SIG-M5 treated with dmso at 0.1 percent for 504 hours (cell line): ENCODE data around the gene ADGRE3.
"Not testable (repeated sequence)": the region's sequence is repeated elsewhere in the genome, so short reads cannot be mapped to it uniquely, and the experiment has no call there.

Experiments used
- DNase-seq: peaks from one replicate; lab custom pipeline; 2025; ENCODE audit not compliant: unreplicated experiment; lab: John Stamatoyannopoulos, UW

Gene ADGRE3

GRCh38 chr19:14611051-14611450 is 63.6 kb downstream of the ADGRE3 start:
- DNase-seq, result peak; percentile 72

GRCh38 chr19:14606627-14607026 is 68.0 kb downstream of the ADGRE3 start:
- DNase-seq, result no peak

DNA sequence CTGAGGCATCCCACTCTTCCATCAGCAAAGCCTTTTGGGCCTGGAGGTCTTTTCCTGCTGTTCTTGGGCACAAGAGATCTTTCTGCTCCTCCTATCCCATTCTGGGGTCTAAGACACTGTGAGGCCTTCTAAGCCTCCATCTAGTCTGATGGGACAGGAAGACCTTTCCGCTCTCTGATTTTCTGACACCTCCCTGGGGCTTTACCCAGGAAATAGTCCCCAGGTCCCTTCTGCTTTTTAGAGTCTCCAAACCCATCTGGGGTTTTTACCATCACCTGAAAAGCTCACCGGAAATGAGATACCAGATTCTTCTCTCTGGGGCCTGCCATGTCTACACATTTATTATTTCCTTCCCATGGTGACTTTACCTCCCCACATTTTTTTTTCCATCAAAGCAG is 70.7 kb downstream of the ADGRE3 start:
- DNase-seq, result no peak

DNA sequence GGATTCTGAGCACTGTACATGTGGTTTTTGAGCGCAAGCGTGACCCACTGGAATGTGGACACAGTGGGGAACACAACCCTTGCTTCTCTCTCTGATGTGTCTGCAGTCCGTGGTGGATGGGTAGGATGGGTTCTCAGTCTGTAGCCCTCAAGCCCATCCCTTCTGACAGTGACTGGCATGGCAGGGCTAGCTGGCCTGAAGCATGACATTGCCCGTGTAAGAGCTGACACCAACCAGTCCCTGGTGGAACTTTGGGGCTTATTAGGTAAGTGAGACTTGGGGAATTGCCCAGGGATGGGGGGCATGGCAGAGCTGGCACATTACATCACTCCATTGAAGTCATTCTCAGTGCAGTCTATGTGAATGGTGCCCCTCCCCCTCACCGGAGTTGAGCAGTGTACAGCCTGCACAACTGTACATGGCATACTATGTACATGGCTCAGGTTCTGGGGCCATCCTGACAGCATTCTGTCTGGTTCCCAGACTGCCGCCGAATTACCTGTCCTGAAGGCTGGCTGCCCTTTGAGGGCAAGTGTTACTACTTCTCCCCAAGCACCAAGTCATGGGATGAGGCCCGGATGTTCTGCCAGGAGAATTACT is 75.0 kb downstream of the ADGRE3 start:
- no peak for DNase-seq

DNA sequence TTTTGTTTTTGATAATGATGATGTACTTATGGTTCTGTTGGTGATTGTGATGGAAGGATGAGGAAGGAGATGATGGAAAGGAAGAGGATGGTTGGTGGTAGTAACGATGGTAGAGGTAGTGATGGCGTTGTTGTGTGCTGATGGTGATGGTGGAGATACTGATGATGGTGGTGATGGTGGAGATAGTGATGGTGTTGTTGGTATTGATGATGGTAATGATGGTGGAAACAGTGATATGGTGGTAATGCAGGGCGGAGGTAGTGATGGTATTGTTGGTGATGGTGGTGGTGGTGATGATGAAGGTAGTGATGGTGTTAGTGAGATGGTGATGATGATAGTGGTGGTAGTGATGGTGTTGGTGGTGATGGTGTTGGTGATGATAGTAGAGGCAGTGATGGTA is 79.1 kb downstream of the ADGRE3 start:
- DNase-seq, result no peak

DNA sequence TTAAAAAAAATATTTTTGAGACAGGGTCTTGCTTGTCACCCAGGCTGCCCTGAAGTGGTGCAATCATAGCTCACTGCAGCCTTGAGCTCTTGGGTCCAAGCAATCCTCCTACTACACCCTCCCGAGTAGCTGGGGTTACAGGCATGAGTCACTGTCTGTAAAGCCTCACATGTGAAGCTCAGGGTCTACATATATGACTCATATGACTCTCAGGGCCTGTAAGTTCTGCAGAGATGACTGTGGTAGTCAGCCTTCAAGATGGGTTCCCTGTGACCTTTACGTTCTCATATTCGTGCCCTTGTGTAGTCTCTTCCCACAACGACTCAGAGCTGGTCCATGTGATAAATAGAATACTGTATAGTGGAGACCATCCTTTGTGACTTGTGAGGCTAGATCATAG is 85.2 kb downstream of the ADGRE3 start:
- not testable (repeated sequence) for DNase-seq

DNA sequence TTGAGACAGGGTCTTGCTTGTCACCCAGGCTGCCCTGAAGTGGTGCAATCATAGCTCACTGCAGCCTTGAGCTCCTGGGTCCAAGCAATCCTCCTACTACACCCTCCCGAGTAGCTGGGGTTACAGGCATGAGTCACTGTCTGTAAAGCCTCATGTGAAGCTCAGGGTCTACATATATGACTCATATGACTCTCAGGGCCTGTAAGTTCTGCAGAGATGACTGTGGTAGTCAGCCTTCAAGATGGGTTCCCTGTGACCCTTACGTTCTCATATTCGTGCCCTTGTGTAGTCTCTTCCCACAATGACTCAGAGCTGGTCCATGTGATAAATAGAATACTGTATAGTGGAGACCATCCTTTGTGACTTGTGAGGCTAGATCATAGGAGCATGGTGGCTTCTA is 89.5 kb downstream of the ADGRE3 start:
- DNase-seq, result peak; percentile 19

GRCh38 chr19:14584372-14584771 is 90.3 kb downstream of the ADGRE3 start:
- DNase-seq, result not testable (repeated sequence)

- DNase-seq, result peak; percentile 37
Observed at GRCh38 chr19:14582894-14583340, 91.7 kb downstream of the ADGRE3 start, which contains the start of gene CLEC17A. CLEC17A (plus strand) TSS chr19:14583084; CDS start chr19:14583161, 77 bp downstream.

DNA sequence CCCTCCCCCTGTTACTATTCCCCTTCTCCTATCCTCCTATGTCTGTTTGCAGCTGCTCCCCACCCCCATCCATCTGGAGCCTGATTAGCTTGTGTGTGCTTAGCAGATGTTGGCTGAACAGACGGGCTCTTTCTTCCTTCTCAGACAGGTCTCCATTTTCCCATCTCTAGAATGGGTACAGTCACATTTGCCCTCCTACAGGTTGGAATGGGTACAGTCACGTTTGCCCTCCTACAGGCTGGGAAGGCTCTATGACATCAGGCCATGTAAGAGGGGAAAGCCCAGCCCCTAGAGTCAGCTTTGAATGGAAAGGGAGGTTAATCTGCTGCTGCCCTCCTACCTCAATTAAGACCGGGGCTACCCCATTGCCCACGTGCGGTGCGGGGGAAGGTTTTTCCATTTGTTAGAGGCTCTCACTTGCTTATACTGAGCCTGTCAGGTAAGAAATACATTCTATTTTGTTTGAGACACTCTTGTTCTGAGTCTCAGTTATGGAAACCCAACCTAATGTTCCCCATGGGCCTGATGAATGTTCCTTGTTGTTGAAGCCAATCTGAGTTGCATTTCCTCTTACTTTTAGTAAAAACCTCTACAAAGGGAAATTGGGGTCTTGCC is 93.9 kb downstream of the ADGRE3 start:
- DNase-seq, result no peak

DNA sequence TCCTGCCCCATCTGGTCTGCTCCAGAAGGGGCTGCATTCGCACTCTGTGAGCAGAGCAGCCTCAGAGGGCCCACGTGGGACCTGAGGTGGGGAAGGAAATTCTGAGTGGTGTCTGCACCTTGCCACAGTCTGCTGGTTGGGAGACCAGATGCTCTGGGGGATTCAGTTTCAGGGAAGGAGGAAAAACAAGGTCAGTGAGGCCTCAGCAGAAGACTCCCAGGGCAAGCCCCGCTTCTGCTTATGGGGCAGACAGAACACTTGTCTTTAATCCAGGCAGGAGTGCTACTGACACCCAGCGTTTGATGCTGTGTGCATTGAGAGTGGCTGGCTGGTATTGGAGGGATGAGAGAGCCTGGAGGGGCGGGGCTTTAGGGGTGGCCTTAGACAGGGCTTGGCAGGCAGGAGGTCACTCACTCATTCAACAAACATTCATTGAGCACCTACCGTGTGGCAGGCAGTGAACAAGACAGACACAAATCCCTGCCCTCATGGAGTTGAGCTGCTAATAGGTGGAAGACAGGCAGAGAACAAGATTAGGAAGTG is 96.7 kb downstream of the ADGRE3 start:
- DNase-seq, result no peak

DNA sequence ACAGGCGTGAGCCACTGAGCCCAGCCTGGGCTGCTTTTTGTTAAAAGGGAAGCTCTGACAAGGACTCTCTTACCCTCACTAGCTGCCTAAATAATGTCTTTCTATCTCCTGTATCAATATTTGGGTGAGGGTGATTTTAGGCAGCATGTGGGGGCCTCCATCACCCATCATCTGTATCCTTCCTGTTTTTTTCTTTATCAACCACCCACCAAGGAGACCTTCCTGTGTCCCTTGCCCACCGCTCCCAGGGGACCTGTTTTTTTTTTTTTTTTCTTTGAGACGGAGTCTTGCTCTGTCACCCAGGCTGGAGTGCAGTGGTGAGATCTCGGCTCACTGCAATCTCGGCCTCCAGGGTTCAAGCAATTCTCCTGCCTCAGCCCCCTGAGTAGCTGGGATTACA is 97.4 kb downstream of the ADGRE3 start:
- DNase-seq, result no peak

DNA sequence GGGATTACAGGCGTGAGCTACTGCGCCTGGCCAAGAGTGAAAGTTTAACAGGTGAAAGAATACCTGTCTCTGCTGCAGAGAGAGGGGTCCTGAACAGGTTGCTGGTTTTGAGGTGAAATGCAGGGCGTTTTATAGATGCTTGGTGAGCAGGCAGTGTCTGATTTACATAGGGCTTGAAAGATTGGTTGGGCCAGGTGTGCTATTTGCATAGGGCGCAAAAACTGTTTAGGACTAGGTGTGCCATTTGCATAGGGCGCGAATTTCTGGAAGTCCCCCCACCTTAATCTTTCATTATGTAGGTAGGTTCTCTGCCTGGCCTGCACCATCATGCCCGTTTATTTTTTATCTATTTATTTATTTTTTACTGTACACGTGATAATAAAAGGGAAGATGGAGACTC is 98.3 kb downstream of the ADGRE3 start:
- no peak for DNase-seq

GRCh38 chr19:14575428-14575980 is 99.1 kb downstream of the ADGRE3 start:
- no peak for DNase-seq

GRCh38 chr19:14571695-14572490 is 102.8 kb downstream of the ADGRE3 start, which contains the start of gene NDUFB7:
NDUFB7 (minus strand) TSS chr19:14572066; CDS start chr19:14572000, 66 bp downstream.
- DNase-seq, result peak; percentile 91

DNA sequence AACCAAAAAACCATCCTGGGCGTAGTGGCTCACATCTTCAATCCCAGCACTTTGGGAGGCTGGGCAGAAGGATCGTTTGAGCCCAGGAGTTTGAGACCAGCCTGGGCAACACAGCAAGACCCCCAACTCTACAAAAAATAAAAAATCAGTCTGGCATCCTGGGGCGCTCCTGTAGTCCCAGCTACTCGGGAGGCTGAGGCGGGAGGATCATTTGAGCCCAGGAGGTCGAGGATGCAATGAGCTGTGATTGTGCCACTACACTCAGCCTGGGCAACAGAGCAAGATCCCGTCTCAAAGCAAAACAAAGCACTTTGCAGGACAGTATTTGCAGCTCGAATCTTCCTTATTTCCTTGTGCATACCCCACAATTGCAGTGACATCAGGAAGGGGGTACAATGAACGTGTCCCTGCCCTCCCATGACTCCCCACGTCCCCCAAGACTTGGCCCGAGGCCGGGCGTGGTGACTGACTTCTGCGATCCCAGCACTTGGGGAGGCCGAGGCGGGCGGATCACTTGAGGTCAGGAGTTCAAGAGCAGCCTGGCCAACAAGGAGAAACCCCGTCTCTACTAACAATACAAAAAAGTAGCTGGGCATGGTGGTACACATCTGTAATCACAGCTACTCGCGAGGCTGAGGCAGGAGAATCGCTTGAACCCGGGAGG is 103.6 kb downstream of the ADGRE3 start:
- no peak for DNase-seq
